ENCODE measurements around the gene SPATS2. TPM values are rescaled to one million over a fixed set of nuclear protein-coding genes. Genes with fewer than 3 reads are reported as not detected.
"Not testable (repeated sequence)": the region's sequence is repeated elsewhere in the genome, so short reads cannot be mapped to it uniquely, and the experiment has no call there.

Gene SPATS2
- total RNA-seq: 1 to 10 TPM; 8.5 to 9.1 TPM

DNA sequence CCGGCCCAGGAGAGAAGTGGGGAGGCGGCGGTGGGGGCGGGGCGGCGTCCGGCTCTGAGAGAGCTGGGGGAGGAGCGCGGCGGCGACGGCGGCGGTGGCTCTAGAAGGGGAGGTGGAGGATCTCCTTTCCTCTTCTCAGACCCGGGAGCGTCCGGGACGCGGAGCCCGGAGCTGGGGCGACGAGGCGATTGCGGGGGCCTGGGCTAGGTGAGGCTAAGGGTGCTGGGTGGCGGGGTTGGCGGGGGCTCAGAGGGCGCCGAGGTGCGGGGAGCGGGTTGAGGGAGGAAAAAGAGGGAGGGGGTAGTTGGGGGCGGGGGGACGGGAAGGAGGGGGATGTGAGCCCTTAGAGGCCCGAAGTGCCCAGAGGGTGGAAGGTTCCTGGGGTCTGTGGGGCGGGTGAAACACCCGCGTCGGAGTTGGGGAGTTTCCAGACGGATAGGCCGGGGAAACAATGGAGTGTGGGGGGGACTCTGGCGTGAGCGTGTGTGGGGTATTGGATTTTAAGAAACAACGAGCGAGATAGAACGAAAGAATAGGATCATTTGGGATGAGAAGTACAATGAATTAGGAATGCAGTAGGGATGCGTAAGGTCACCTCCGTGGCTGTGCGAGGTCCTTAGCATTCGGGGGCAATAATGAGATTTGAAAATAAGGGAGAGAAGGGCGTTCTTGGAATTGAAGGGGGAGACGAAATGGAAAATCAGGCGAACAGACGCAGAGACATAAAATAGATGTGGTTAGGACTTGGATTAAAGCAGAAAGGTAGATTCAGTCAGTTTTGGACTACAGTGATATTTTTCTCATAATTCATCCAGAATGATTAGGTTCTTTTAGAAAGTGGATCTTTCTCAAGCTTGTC is at the start of gene SPATS2:
Gene SPATS2 (plus strand): TSS at position 82 of the 859 bp plus-strand sequence. CDS start 93,551 bp downstream, outside the sequence.
- H3K4me1 Mint-ChIP-seq: peaks cover 34% of the 10 kb centered on the region
- peak within 1 kb of the TSS; percentile 88 for H3K4me3 Mint-ChIP-seq
- H3K9me3 Mint-ChIP-seq: no peaks in the 10 kb centered on the region
- H3K27me3 Mint-ChIP-seq: no peaks in the 10 kb centered on the region
- peak within 1 kb of the TSS; percentile 93 for H3K27ac Mint-ChIP-seq
- H3K36me3 Mint-ChIP-seq: peaks cover 2% of the 10 kb centered on the region
- no peak for DNase-seq

DNA sequence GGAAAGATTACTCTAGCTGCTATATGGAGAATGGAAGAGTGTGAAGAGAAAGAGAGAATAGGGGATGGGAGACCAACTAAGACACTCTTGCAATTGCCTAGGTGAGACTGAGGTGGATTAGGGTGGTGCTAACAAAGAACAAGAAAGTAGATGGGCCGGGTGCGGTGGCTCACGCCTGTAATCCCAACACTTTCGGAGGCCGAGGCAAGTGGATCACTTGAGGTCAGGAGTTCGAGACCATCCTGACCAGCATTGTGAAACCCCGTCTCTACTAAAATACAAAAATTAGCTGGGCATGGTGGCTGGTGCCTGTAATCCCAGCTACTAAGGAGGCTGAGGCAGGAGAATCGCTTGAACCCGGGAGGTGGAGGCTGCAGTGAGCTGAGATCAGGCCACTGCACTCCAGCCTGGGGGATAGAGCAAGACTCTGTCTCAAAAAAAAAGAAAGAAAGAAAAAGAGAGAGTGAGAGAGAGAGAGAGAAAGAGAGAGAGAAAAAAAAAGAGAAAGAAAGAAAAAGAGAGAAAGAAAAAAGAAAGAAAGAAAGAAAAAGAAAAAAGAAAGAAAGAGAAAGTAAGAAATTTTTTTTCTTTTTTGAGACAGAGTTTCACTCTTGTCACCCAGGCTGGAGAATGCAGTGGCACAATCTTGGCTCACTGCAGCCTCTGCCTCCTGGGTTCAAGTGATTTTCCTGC is 46.7 kb upstream of the SPATS2 start:
- H3K4me3 Mint-ChIP-seq, H3K27ac Mint-ChIP-seq, H3K27me3 Mint-ChIP-seq, DNase-seq, H3K4me1 Mint-ChIP-seq, H3K9me3 Mint-ChIP-seq: not testable (repeated sequence)
- H3K36me3 Mint-ChIP-seq: peaks cover 11% of the 10 kb centered on the region

DNA sequence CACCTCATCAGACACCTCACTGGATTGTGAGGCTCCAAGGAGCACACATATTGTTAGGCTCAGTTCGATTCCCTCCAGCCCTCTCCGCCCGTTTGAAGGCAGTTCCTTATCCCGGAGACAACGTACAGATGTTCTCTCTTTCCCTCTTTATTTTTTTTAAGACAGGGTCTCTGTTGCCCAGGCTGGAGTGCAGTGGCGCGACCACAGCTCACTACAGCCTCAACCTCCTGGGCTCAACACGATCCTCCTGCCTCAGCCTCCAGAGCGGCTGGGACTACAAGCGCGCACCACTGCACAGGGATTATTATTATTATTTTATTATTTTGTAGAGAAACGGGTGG is 44.9 kb upstream of the SPATS2 start:
- Mint-ChIP-seq H3K36me3 (peaks cover 15% of the 10 kb centered on the region), H3K4me3 (peak overlapping the region; percentile 100), H3K4me1 (peaks cover 8% of the 10 kb centered on the region), H3K27ac (peak overlapping the region; percentile 95), H3K9me3 (no peaks in the 10 kb centered on the region), H3K27me3 (no peaks in the 10 kb centered on the region)
- no peak for DNase-seq

DNA sequence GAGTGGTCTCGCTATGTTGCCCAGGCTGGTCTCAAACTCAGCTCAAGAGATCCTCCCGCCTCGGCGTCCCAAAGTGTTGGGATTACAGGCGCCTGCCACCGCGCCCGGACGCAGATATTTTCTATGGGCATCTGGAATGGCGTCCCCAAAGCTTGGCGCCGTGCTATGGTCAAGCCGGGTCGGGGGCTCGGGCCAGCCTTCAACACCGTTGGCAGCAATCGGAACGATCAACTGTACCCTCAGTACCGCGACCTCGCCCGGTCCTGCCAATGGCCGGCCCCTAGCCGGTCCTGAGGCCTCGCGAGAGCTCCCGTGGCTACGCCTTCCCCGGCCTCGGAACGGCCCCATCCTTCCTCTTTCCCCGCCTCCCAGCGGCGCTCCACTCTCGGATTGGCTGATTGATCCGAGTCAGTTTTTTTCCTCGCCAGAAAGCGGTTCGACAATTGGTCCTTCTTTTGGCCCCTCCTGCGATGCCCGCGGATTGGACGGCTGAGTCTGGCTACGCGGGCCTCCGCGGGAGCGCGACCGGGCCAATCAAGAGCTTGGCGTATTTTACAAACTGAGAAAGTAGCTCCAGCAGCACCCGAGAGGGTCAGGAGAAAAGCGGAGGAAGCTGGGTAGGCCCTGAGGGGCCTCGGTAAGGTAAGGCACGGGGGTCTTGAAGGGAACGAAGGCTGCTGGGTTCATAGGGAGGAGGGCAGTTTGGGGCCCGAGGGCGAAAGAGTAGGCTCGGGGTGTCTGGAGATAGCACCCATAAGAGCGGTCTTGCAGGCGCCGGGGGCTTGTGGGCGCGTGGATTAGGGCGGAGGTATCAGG is 44.3 kb upstream of the SPATS2 start, which contains the start of gene TROAP:
Gene TROAP (plus strand): TSS at position 548 of the 816 bp plus-strand sequence. CDS start 354 bp downstream, outside the sequence.
- DNase-seq: peak; percentile 97
- H3K4me3 Mint-ChIP-seq: peak within 1 kb of the TSS; percentile 100
- H3K27me3 Mint-ChIP-seq: no peaks in the 10 kb centered on the region
- H3K4me1 Mint-ChIP-seq: peaks cover 8% of the 10 kb centered on the region
- peak within 1 kb of the TSS; percentile 95 for H3K27ac Mint-ChIP-seq
- no peaks in the 10 kb centered on the region for H3K9me3 Mint-ChIP-seq
- H3K36me3 Mint-ChIP-seq: peaks cover 18% of the 10 kb centered on the region

DNA sequence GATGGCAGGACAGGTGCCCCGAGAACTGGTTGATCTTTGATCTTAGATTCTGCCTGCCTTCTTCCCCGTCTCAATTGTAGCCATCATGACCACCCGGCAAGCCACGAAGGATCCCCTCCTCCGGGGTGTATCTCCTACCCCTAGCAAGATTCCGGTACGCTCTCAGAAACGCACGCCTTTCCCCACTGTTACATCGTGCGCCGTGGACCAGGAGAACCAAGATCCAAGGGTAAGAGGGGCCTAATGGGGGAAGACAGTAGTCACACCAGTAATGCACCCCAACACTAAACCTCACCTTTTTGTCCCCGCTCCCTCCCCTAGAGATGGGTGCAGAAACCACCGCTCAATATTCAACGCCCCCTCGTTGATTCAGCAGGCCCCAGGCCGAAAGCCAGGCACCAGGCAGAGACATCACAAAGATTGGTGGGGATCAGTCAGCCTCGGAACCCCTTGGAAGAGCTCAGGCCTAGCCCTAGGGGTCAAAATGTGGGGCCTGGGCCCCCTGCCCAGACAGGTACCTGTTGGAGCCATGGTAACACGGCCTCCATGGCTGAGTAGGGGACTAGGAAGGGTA is 43.7 kb upstream of the SPATS2 start:
- Mint-ChIP-seq H3K9me3 (no peaks in the 10 kb centered on the region), H3K27ac (peak overlapping the region; percentile 95), H3K4me3 (peak overlapping the region; percentile 100), H3K4me1 (peaks cover 8% of the 10 kb centered on the region), H3K27me3 (no peaks in the 10 kb centered on the region), H3K36me3 (peaks cover 18% of the 10 kb centered on the region)
- DNase-seq: no peak

DNA sequence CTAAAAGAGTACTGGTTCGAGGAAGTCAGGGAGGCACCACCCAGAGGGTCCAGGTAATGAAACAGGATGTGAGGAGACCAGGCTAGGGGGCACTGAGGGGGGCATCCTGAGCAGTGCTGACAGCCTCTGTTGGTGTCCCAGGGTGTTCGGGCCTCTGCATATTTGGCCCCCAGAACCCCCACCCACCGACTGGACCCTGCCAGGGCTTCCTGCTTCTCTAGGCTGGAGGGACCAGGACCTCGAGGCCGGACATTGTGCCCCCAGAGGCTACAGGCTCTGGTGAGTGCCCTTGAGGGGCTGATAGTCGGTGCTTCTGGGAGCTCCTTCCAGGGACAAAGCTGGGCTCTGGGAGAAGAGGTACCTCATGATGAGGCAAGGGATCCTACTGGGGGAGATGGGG is 41.7 kb upstream of the SPATS2 start:
- no peak for DNase-seq
- no peaks in the 10 kb centered on the region for H3K9me3 Mint-ChIP-seq
- peaks cover 8% of the 10 kb centered on the region for H3K4me1 Mint-ChIP-seq
- no peak overlapping the region for H3K27ac Mint-ChIP-seq
- H3K4me3 Mint-ChIP-seq: no peak overlapping the region
- peaks cover 23% of the 10 kb centered on the region for H3K36me3 Mint-ChIP-seq
- H3K27me3 Mint-ChIP-seq: no peaks in the 10 kb centered on the region

DNA sequence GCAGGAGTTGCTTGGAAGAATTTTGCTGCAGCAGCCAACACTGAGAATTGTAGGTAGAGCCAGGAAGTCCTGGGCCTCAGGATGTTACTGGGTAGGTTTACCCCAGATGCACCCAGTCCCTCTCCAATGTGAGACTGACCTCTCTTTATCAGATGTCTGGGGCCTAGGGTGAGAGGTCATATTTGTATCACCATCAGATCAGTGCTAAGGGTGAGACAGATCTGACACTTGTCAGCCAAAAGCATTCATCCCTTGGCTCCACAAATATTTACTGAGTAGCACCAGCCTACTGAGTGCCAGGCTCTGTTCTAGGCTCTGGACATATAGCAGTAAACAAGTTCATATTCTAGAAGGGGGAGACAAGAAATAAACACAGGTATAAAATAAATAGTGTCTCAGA is 39.9 kb upstream of the SPATS2 start:
- H3K4me1 Mint-ChIP-seq: peaks cover under 1% of the 10 kb centered on the region
- H3K9me3 Mint-ChIP-seq: no peaks in the 10 kb centered on the region
- H3K27me3 Mint-ChIP-seq: peaks cover 10% of the 10 kb centered on the region
- H3K4me3 Mint-ChIP-seq: no peak overlapping the region
- DNase-seq: no peak
- H3K36me3 Mint-ChIP-seq: peaks cover 32% of the 10 kb centered on the region
- H3K27ac Mint-ChIP-seq: no peak overlapping the region

DNA sequence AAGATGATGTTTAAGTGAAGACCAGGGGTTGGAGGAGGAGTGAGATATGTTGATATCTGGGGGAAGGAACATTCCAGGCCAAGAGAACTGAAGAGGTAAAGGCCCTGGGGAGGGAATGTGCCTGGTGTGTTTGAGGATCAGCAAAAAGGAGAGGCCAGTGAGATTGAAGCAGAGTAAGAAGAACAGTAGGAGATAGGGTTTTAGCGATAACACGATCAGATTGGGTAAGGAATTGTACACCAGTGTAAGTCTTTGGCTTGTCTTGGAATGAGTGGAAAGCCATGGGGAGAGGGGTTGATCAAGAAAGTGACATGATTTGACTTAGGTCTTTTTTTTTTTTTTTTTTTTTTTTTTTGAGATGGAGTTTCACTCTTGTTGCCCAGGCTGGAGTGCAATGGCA is 39.4 kb upstream of the SPATS2 start:
- H3K36me3 Mint-ChIP-seq: peaks cover 32% of the 10 kb centered on the region
- no peak overlapping the region for H3K27ac Mint-ChIP-seq
- H3K27me3 Mint-ChIP-seq: peaks cover 16% of the 10 kb centered on the region
- no peaks in the 10 kb centered on the region for H3K9me3 Mint-ChIP-seq
- no peak for DNase-seq
- no peak overlapping the region for H3K4me3 Mint-ChIP-seq
- peaks cover under 1% of the 10 kb centered on the region for H3K4me1 Mint-ChIP-seq

DNA sequence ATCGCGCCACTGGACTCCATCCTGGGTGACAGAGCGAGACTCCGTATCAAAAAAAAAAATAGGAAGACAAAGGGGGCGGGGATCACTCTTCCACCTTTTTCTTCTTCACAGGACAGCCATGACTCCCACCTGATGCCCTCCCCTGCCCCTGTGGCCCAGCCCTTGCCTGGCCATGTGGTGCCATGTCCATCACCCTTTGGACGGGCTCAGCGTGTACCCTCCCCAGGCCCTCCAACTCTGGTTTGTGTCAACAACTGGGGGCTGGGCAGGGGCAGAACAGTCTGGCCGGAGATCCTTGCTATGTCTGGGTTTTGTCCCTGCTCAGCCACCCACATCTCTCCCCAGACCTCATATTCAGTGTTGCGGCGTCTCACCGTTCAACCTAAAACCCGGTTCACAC is 38.4 kb upstream of the SPATS2 start:
- Mint-ChIP-seq H3K9me3 (no peaks in the 10 kb centered on the region), H3K27me3 (peaks cover 25% of the 10 kb centered on the region), H3K4me3 (no peak overlapping the region), H3K27ac (no peak overlapping the region), H3K36me3 (peaks cover 28% of the 10 kb centered on the region), H3K4me1 (peaks cover 4% of the 10 kb centered on the region)
- DNase-seq: no peak

DNA sequence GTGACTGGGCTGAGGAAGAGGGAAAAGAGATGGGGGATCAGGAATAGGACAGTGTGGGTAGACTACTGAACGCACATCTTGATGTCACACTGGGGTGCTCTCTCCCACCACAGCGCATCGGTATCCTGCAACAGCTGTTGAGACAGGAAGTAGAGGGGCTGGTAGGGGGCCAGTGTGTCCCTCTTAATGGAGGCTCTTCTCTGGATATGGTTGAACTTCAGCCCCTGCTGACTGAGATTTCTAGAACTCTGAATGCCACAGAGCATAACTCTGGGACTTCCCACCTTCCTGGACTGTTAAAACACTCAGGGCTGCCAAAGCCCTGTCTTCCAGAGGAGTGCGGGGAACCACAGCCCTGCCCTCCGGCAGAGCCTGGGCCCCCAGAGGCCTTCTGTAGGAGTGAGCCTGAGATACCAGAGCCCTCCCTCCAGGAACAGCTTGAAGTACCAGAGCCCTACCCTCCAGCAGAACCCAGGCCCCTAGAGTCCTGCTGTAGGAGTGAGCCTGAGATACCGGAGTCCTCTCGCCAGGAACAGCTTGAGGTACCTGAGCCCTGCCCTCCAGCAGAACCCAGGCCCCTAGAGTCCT is 37.1 kb upstream of the SPATS2 start:
- Mint-ChIP-seq H3K36me3 (peaks cover 23% of the 10 kb centered on the region), H3K9me3 (no peaks in the 10 kb centered on the region), H3K4me1 (peaks cover 6% of the 10 kb centered on the region), H3K27me3 (peaks cover 38% of the 10 kb centered on the region), H3K4me3 (no peak overlapping the region), H3K27ac (no peak overlapping the region)
- no peak for DNase-seq

DNA sequence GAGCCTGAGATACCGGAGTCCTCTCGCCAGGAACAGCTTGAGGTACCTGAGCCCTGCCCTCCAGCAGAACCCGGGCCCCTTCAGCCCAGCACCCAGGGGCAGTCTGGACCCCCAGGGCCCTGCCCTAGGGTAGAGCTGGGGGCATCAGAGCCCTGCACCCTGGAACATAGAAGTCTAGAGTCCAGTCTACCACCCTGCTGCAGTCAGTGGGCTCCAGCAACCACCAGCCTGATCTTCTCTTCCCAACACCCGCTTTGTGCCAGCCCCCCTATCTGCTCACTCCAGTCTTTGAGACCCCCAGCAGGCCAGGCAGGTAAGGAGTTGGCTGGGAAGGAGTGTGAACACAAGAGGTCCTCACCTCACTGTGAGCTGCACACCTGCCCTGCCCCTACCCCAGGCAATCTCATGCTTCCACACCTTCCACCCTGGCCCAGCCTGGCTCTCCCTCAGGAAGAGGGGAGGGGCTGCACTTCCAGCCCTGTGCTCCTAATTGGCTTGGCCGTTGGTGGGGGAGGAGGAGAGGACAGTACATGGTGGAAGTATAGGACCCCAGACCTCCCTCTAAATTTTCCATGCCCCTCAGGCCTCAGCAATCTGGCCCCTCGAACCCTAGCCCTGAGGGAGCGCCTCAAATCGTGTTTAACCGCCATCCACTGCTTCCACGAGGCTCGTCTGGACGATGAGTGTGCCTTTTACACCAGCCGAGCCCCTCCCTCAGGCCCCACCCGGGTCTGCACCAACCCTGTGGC is 36.5 kb upstream of the SPATS2 start:
- H3K36me3 Mint-ChIP-seq: peaks cover 21% of the 10 kb centered on the region
- H3K4me1 Mint-ChIP-seq: peaks cover 8% of the 10 kb centered on the region
- no peak for DNase-seq
- no peak overlapping the region for H3K4me3 Mint-ChIP-seq
- H3K27me3 Mint-ChIP-seq: peaks cover 45% of the 10 kb centered on the region
- no peak overlapping the region for H3K27ac Mint-ChIP-seq
- H3K9me3 Mint-ChIP-seq: no peaks in the 10 kb centered on the region

DNA sequence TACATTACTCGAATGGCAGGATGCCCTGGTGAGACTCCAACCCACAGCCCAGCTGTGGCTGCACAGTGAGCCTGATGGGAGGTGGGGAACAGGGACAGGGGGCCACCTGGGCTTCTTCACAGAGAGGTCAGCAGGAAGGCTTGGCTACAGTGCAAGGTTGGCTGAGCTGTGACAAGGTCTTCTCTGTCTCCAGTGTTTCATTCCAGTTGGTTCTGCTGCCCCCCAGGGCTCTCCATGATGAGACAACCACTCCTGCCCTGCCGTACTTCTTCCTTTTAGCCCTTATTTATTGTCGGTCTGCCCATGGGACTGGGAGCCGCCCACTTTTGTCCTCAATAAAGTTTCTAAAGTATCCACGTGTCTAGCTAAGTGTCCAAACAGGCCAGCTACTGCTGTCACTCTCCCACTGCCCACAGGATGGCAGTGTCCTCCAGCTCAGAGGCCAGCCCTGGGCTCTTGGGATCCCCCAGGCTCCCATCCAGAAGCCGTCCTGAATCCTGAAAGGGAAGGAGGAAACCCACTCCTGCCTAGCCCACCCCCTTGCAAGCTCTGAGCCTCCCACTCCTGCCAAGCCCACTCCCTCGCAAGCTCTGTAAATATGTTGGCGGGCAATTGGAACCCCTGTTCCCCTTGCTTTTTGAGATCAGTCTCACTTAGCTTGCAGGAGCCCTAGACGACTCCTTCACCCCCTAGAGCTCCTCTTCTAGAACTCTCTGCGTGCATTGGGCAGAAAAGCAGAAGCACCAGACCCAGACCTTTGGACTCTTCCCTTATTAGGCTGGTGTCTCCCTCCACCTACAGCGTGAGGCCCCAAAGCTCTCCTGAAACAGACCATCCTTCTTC is 35.7 kb upstream of the SPATS2 start:
- no peak for DNase-seq
- no peak overlapping the region for H3K27ac Mint-ChIP-seq
- H3K4me3 Mint-ChIP-seq: no peak overlapping the region
- peaks cover 19% of the 10 kb centered on the region for H3K36me3 Mint-ChIP-seq
- peaks cover 48% of the 10 kb centered on the region for H3K27me3 Mint-ChIP-seq
- H3K9me3 Mint-ChIP-seq: no peaks in the 10 kb centered on the region
- H3K4me1 Mint-ChIP-seq: peaks cover 8% of the 10 kb centered on the region

DNA sequence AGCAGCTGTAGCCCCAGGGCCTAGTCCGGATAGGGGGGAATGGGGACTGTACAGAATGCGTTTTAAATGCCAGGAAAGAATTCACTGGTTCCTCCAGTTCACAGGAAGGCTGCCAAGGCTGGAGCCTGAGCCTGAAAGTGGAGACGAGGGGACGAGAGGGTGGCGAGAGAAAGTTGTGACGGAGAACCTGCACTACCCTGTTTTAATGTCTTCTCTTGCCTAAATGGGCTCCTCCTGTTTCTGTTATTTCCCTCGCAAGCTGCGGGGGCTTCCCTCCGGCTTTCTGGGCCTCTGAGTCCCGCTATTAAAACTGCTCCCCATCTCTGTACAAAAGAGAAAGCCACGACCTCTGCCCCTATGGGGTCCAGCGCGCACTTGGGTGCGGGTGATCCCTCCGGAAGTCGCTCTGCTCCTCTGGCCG is 34.8 kb upstream of the SPATS2 start:
- Mint-ChIP-seq H3K27me3 (peaks cover 57% of the 10 kb centered on the region), H3K36me3 (peaks cover 17% of the 10 kb centered on the region), H3K9me3 (no peaks in the 10 kb centered on the region), H3K4me3 (no peak overlapping the region), H3K27ac (no peak overlapping the region), H3K4me1 (peaks cover 14% of the 10 kb centered on the region)
- DNase-seq: no peak

All from activated naive CD8-positive, alpha-beta T cell treated with anti-CD3 and anti-CD28 coated beads for 36 hours (primary cell).